Activated T-cell treated with anti-CD3 and anti-CD28 coated beads for 1 hour (primary cell): Measurements from ENCODE around the gene RASSF7.
A peak's percentile ranks its signal among the peaks of the same experiment; 100 is the strongest.

ENCODE experiments used
- DNase-seq: peaks from one replicate; pipeline ENCODE4 v3.0.0-alpha.2; 2020; ENCODE audit warnings: low read depth

Gene RASSF7

DNA sequence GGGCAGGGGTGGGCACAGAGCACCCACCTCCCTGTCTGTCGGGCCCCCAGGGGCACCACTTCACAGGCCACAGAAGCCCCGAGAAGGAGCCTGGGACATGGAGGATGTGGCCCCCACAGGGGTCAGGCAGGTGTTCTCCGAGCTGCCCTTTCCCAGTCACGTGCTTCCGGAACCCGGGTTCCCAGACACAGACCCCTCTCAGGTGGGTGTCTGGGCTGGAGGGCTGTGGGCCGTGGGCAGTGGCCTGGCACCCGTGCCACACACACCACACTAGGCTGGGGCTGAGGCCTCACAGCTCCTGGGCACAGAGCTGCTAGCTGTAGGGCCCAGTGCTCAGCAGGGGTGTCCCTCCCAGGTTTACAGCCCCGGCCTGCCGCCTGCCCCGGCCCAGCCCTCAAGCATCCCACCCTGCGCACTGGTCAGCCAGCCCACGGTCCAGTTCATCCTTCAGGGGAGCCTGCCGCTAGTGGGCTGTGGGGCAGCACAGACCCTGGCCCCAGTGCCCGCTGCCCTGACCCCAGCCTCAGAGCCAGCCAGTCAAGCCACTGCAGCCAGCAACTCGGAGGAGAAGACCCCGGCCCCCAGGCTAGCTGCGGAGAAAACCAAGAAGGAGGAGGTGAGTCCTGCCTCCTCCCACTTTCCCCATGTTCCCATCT is 49.5 kb downstream of the RASSF7 start:
- no peak for DNase-seq

DNA sequence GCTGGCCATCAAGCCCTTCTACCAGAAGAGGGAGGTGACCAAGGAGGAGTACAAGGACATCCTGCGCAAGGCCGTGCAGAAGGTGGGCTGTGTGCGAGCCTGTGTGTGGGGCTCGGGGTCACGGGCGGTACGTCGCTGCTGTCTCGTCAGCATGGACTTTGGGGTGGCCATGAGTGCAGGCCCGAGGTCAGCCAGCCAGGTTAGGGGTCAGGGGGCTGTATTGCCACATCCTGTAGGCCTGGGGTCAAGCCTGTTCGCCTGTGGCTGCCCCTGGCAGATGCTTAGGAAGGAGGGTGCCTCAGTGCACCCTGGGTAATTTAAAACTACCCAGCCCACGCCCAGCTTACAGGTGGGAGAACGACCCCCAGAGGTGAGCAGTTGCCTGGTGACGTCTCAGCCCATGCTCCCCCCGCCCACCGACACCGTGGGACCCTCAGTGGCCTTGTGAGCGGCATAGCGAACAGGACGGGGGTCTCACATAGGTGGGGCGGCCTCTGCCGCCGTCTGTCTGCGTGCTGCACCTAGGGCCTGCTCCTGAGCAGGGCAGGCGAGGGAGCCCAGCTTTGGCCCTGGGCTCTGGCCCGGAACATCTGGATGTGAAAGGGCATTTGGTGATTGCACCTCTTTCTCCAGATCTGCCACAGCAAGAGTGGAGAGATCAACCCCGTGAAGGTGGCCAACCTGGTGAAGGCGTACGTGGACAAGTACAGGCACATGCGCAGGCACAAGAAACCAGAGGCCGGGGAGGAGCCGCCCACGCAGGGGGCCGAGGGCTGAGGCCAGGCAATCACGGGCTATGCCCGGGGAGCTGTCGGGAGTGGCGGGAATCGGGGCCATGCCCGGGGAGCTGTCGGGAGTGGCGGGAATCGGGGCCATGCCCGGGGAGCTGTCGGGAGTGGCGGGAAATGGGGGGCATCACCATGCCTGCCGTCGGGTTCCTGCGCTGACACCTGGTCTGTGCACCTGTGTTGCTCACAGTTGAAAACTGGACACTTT is 50.5 kb downstream of the RASSF7 start:
- no peak for DNase-seq

DNA sequence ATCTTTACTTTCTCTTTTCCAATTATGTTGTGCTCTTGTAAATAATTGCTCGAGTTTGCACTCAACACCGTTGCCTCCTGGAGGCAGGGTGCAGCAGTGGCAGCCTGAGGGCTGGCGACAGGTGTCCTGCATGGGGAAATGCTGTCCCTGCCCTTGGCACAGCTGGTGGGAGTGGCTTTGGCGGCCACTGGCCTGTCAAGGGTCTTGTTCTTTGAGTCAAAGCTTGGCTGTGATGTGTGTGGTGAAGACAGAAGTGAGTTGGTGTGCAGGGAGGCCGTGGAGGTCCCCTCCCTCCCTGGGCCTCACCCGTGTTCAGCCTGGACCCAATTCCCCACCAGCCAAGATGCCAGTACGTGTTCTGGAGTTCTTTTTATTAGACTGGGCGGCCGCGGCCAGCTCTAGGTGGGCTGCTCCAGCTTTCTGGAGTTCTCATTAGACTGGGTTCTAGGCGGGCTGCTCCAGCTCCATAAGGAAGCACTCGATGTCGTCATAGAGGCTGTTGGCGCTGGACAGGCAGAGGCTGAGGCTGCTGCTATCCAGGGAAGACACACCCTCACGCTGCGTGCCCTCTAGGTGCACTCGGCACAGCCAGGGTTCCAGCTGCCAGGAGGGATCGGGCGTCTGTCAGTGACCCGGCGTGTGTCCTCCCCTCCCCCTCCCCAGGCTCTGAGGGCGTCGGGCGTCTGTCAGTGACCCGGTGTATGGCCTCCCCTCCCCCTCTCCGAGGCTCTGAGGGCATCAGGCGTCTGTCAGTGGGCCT is 51.6 kb downstream of the RASSF7 start:
- no peak for DNase-seq

DNA sequence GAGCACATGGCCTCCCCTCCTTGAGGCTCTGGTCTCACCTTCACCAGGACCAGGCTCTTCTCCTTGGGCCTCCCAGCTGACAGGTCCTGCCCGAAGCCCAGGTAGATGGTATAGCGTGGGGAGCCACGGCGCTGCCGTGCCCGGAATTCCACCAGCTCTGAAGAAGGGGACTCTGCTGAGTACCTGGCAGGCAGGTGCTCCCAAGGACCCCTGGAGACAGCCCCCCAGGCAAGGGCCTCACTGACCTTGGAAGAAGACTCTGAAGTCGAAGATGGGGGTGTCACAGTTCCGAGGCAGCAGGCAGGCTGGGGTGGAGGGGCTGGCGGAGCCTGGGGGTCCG is 52.2 kb downstream of the RASSF7 start:
- DNase-seq, result no peak

DNA sequence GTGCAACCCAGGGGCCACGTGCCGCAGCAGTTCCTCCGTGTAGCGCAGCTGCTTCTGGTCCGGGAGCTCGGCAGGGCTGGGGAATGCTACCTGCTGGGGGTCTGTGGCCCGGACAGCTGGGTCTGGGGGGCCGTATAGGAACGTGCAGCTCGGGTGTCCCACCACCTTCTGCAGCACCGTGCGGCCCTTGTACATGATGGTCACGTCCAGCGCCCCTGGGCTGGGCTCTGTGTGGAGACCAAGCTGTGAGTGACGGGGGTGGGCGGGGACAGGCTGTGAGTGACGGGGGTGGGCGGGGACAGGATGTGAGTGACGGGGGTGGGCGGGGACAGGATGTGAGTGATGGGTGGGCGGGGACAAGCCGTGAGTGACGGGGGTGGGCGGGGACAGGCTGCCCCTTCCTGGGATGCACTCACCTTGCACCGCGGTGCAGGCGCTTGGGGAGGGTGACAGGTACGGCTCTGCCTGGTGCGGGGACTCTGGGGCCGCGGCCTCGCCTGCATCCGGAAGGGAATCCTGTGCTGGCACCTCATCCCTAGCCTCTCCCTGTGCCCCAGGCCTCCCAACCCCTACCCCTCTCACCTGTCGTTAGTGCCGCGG is 52.7 kb downstream of the RASSF7 start:
- peak; percentile 83 for DNase-seq
